SU-DHL-6 (cell line): Measurements from ENCODE around the gene SLC30A10.

ENCODE experiments used
- H2AFZ ChIP-seq: fragments of 200-600 bp; sonication (generic); 2 replicates; pipeline ENCODE4 v1.6.1; 2014; ENCODE audit warnings: low read depth, mild to moderate bottlenecking, moderate library complexity, mixed read lengths, antibody characterized with exemption, low read length; ENCODE audit not compliant: severe bottlenecking
- H3F3A ChIP-seq: fragments of 200-600 bp; shearing (Covaris generic); 2 replicates; pipeline ENCODE4 v1.6.0; 2016; ENCODE audit warnings: antibody characterized with exemption, mild to moderate bottlenecking; ENCODE audit not compliant: insufficient read depth
- H3K27ac ChIP-seq: fragments of 200-600 bp; sonication (generic); 2 replicates; pipeline ENCODE4 v1.5.1; 2016; ENCODE audit warnings: low read depth, mild to moderate bottlenecking, low read length, moderate library complexity, mixed read lengths
- H3K27me3 ChIP-seq: fragments of 200-600 bp; sonication (generic), shearing (Covaris generic); 2 replicates; pipeline ENCODE4 v1.6.0; 2014; ENCODE audit warnings: mild to moderate bottlenecking, low read length
- H3K36me3 ChIP-seq: fragments of 200-600 bp; sonication (generic); 2 replicates; pipeline ENCODE4 v1.6.1; 2014; ENCODE audit warnings: mild to moderate bottlenecking, low read length, mixed read lengths
- H3K4me2 ChIP-seq: fragments of 300-600, 200-600 bp; shearing (Covaris generic), sonication (generic); 2 replicates; pipeline ENCODE4 v1.6.0; 2014; ENCODE audit warnings: low read length, low read depth, mild to moderate bottlenecking; ENCODE audit not compliant: poor library complexity, severe bottlenecking
- H3K4me3 ChIP-seq: fragments of 200-600 bp; sonication (generic); 2 replicates; pipeline ENCODE4 v1.5.1; 2014; ENCODE audit warnings: antibody characterized with exemption, low read length, mild to moderate bottlenecking, mixed read lengths; ENCODE audit not compliant: insufficient read depth, poor library complexity, severe bottlenecking
- H3K79me2 ChIP-seq: fragments of 200-600 bp; sonication (generic); 2 replicates; pipeline ENCODE4 v1.6.1; 2014; ENCODE audit warnings: mild to moderate bottlenecking, low read length, moderate library complexity; ENCODE audit not compliant: insufficient read depth
- H3K9ac ChIP-seq: fragments of 200-600 bp; sonication (generic); 2 replicates; pipeline ENCODE4 v1.7.0; 2014; ENCODE audit warnings: mild to moderate bottlenecking, low read length
- H3K9me2 ChIP-seq: fragments of 200-600 bp; sonication (generic); replicated peaks from 2 replicates; pipeline ENCODE4 v1.6.1; 2014; ENCODE audit warnings: low read length; ENCODE audit not compliant: insufficient read depth
- H3K9me3 ChIP-seq: fragments of 200-600 bp; sonication (generic); 2 replicates; pipeline ENCODE4 v1.6.1; 2014; ENCODE audit warnings: low read length, mixed read lengths; ENCODE audit not compliant: insufficient read depth
- H4K20me1 ChIP-seq: fragments of 200-600 bp; sonication (generic); 2 replicates; pipeline ENCODE4 v1.6.1; 2014; ENCODE audit warnings: low read depth, mild to moderate bottlenecking, antibody characterized with exemption, low read length, moderate library complexity, mixed read lengths
- CTCF ChIP-seq: fragments of 200-600 bp; sonication (generic); IDR thresholded peaks from one replicate; pipeline ENCODE4 v1.5.1; 2017; ENCODE audit warnings: antibody characterized with exemption, mild to moderate bottlenecking, low read length, moderate library complexity; ENCODE audit not compliant: insufficient read depth, poor library complexity, severe bottlenecking
- EZH2phosphoT487 ChIP-seq: fragments of 200-600 bp; sonication (generic), shearing (Covaris generic); conservative IDR thresholded peaks from 2 replicates; pipeline ENCODE4 v1.6.1; 2018; ENCODE audit warnings: mild to moderate bottlenecking, antibody characterized with exemption, low read length, moderate library complexity, mixed read lengths

The SLC30A10 gene

GRCh38 chr1:219917851-219918466, 10.4 kb downstream of the SLC30A10 start:
- no peaks in the 10 kb centered on the region for H3K9me2 ChIP-seq
- no peak overlapping the region for H3K9ac ChIP-seq
- H3K27ac ChIP-seq: no peak overlapping the region
- no peaks in the 10 kb centered on the region for H3K27me3 ChIP-seq
- H3K79me2 ChIP-seq: no peaks in the 10 kb centered on the region
- no peak overlapping the region for H2AFZ ChIP-seq
- H3K36me3 ChIP-seq: no peaks in the 10 kb centered on the region
- no peak overlapping the region for H3K4me3 ChIP-seq
- H3K4me2 ChIP-seq: no peak overlapping the region
- H3F3A ChIP-seq: no peaks in the 10 kb centered on the region
- H3K9me3 ChIP-seq: no peaks in the 10 kb centered on the region
- no peaks in the 10 kb centered on the region for H4K20me1 ChIP-seq
- TF ChIP-seq EZH2phosphoT487 (no peak), CTCF (no peak)

- Histone ChIP-seq H3K36me3 (no peaks in the 10 kb centered on the region), H3K27me3 (no peaks in the 10 kb centered on the region), H4K20me1 (no peaks in the 10 kb centered on the region), H3K9ac (no peak overlapping the region), H3K9me3 (no peaks in the 10 kb centered on the region), H3K27ac (no peak overlapping the region), H2AFZ (no peak overlapping the region), H3K4me3 (no peak overlapping the region), H3K9me2 (no peaks in the 10 kb centered on the region), H3F3A (no peaks in the 10 kb centered on the region), H3K4me2 (no peak overlapping the region), H3K79me2 (no peaks in the 10 kb centered on the region)
- TF ChIP-seq EZH2phosphoT487: no peak
- TF ChIP-seq CTCF: no peak
Measured at GRCh38 chr1:219917281-219917680, 11.1 kb downstream of the SLC30A10 start.

GRCh38 chr1:219916257-219916656, 12.1 kb downstream of the SLC30A10 start:
- H3K9ac ChIP-seq: no peak overlapping the region
- H2AFZ ChIP-seq: no peak overlapping the region
- no peaks in the 10 kb centered on the region for H3K79me2 ChIP-seq
- no peaks in the 10 kb centered on the region for H3K27me3 ChIP-seq
- no peaks in the 10 kb centered on the region for H4K20me1 ChIP-seq
- no peak overlapping the region for H3K4me2 ChIP-seq
- H3K4me3 ChIP-seq: no peak overlapping the region
- H3K36me3 ChIP-seq: no peaks in the 10 kb centered on the region
- H3K9me2 ChIP-seq: no peaks in the 10 kb centered on the region
- H3K27ac ChIP-seq: no peak overlapping the region
- TF ChIP-seq CTCF: no peak
- TF ChIP-seq EZH2phosphoT487: no peak
- H3K9me3 ChIP-seq: no peaks in the 10 kb centered on the region
- H3F3A ChIP-seq: no peaks in the 10 kb centered on the region
